Dermis microvascular lymphatic vessel endothelial cell (primary cell): ENCODE data around the gene CEMIP. TPM values are rescaled to one million over a fixed set of nuclear protein-coding genes. Genes with fewer than 3 reads are reported as not detected.
"Not testable (repeated sequence)": the region's sequence is repeated elsewhere in the genome, so short reads cannot be mapped to it uniquely, and the experiment has no call there.

Experiments used
- DNase-seq, 2 donors: peaks; one replicate each; pipeline versions ENCODE4 v3.0.0 to v3.0.0-alpha.2; 2010; ENCODE audit warnings: low read depth in 2 of 2
- total RNA-seq: library from RNA; depleted of rRNA; stranded (reverse); fragments of >200 nt; gene quantifications from 2 replicates; pipeline ENCODE4 v1.2.1, GENCODE V29; 2014

Gene CEMIP
- total RNA-seq, 1 donor from 2014 or later: 0.26 TPM

- no peak for DNase-seq
These were observed 169.6 kb downstream of the CEMIP start for GRCh38 chr15:80948651-80949292.

- DNase-seq: no peak
These were observed 170.6 kb downstream of the CEMIP start for GRCh38 chr15:80949756-80950155.

GRCh38 chr15:80950291-80951078, 171.3 kb downstream of the CEMIP start:
- DNase-seq: no peak

GRCh38 chr15:80951941-80952340, 172.8 kb downstream of the CEMIP start:
- no peak for DNase-seq

GRCh38 chr15:80953001-80953952, 174.1 kb downstream of the CEMIP start:
- no peak for DNase-seq

GRCh38 chr15:80953953-80954778, 175.0 kb downstream of the CEMIP start:
- DNase-seq: no peak

GRCh38 chr15:80955571-80956452, 176.6 kb downstream of the CEMIP start:
- DNase-seq: peak in 1 of 2 donors; percentile 63

GRCh38 chr15:80957556-80957955, 178.4 kb downstream of the CEMIP start:
- DNase-seq: no peak

- DNase-seq: no peak
These were observed 178.8 kb downstream of the CEMIP start for GRCh38 chr15:80957976-80958375.

GRCh38 chr15:80958818-80959495, 179.8 kb downstream of the CEMIP start:
- DNase-seq: no peak

GRCh38 chr15:80965454-80965853, 186.3 kb downstream of the CEMIP start:
- not testable (repeated sequence) for DNase-seq

- DNase-seq: no peak
These were observed 187.4 kb downstream of the CEMIP start for GRCh38 chr15:80966431-80967197.

- no peak for DNase-seq
These were observed 188.3 kb downstream of the CEMIP start for GRCh38 chr15:80967451-80967850.

GRCh38 chr15:80967991-80968510, 188.9 kb downstream of the CEMIP start:
- no peak for DNase-seq

GRCh38 chr15:80969316-80969715, 190.1 kb downstream of the CEMIP start:
- no peak for DNase-seq

- peak; percentile 45 to 57 for DNase-seq
These were observed 191.0 kb downstream of the CEMIP start for GRCh38 chr15:80970018-80970657.

- no peak for DNase-seq
These were observed 191.5 kb downstream of the CEMIP start for GRCh38 chr15:80970658-80971057.

GRCh38 chr15:80971143-80971542, 192.0 kb downstream of the CEMIP start:
- DNase-seq: no peak
